Thymus (tissue), 14 donors: Measurements from ENCODE around the gene ZNF33A. TPM values are rescaled to one million over a fixed set of nuclear protein-coding genes. Genes with fewer than 3 reads are reported as not detected.

Experiments
- DNase-seq, 9 donors: peaks; one replicate each; pipeline ENCODE4 v3.0.0-alpha.2; 2013; ENCODE audit warnings: low spot score in 9 of 9, low read depth in 6 of 9, missing footprints in 1 of 9
- H3K27ac ChIP-seq, 2 donors: one replicate each; pipeline ENCODE4 v1.5.1; 2013; ENCODE audit warnings: control low read depth in 1 of 2, low read depth in 1 of 2, low read length in 1 of 2, mild to moderate bottlenecking in 1 of 2, moderate library complexity in 1 of 2
- H3K27me3 ChIP-seq, 2 donors: one replicate each; pipeline ENCODE4 v1.5.1; 2013; ENCODE audit warnings: low read length in 1 of 2; ENCODE audit not compliant: control insufficient read depth in 2 of 2, insufficient read depth in 1 of 2
- H3K36me3 ChIP-seq, 2 donors: one replicate each; pipeline ENCODE4 v1.5.1; 2013; ENCODE audit warnings: low read length in 1 of 2, mild to moderate bottlenecking in 1 of 2, moderate library complexity in 1 of 2; ENCODE audit not compliant: control insufficient read depth in 2 of 2, insufficient read depth in 2 of 2
- H3K4me1 ChIP-seq, 2 donors: one replicate each; pipeline ENCODE4 v1.5.1; 2013; ENCODE audit warnings: low read length in 2 of 2; ENCODE audit not compliant: control insufficient read depth in 2 of 2, insufficient read depth in 2 of 2
- H3K4me3 ChIP-seq, 2 donors: one replicate each; pipeline ENCODE4 v1.5.1; 2013; ENCODE audit warnings: low read length in 2 of 2, control low read depth in 1 of 2, mild to moderate bottlenecking in 1 of 2
- H3K9me3 ChIP-seq, 2 donors: one replicate each; pipeline ENCODE4 v1.5.1; 2013; ENCODE audit warnings: low read length in 1 of 2, mild to moderate bottlenecking in 1 of 2; ENCODE audit not compliant: control insufficient read depth in 2 of 2, insufficient read depth in 1 of 2
- WGBS: extraction: QIAGEN DNeasy Blood & Tissue Kit; methylation state at CpG from one replicate; pipeline ENCODE4 v1.1.7; 2013; 5-methylcytosine and 5-hydroxymethylcytosine counted together
- long read RNA-seq, 10 donors: transcript quantifications; one replicate each; lab custom pipeline, GENCODE V29; 2026
- polyA plus RNA-seq: library from polyadenylated mRNA; stranded (reverse); fragments of 200-250 nt; gene quantifications from one replicate; pipeline ENCODE4 v1.2.3, GENCODE V29; 2013
- total RNA-seq: library from RNA; stranded (reverse); fragments of 120-200 nt; gene quantifications from one replicate; pipeline ENCODE4 v1.2.4, GENCODE V29; 2013
- donor health status: healthy.

The ZNF33A gene
- 20.8 TPM for total RNA-seq
- 14.0 TPM for polyA plus RNA-seq
- long read RNA-seq, donor 1, partial matches to known transcripts, result 0 of 1 reads
- long read RNA-seq, donor 1, other reads (novel, unspliced or antisense), result 0 of 1 reads
- long read RNA-seq, donor 2, result 0 reads
- long read RNA-seq, donor 3, full-length matches to known transcripts, result 16 of 16 reads
- long read RNA-seq, donor 3, partial matches to known transcripts, result 0 of 16 reads
- long read RNA-seq, donor 3, other reads (novel, unspliced or antisense), result 0 of 16 reads
- long read RNA-seq, donor 4, full-length matches to known transcripts, result 5 of 5 reads
- long read RNA-seq, donor 4, partial matches to known transcripts, result 0 of 5 reads
- long read RNA-seq, donor 4, other reads (novel, unspliced or antisense), result 0 of 5 reads
- long read RNA-seq, donor 5, full-length matches to known transcripts, result 14 of 14 reads
- long read RNA-seq, donor 5, partial matches to known transcripts, result 0 of 14 reads
- long read RNA-seq, donor 5, other reads (novel, unspliced or antisense), result 0 of 14 reads
- long read RNA-seq, donor 6, full-length matches to known transcripts, result 7 of 7 reads
- long read RNA-seq, donor 6, partial matches to known transcripts, result 0 of 7 reads
- long read RNA-seq, donor 6, other reads (novel, unspliced or antisense), result 0 of 7 reads
- long read RNA-seq, donor 7, full-length matches to known transcripts, result 9 of 22 reads
- long read RNA-seq, donor 7, partial matches to known transcripts, result 13 of 22 reads
- long read RNA-seq, donor 7, other reads (novel, unspliced or antisense), result 0 of 22 reads
- long read RNA-seq, donor 8, full-length matches to known transcripts, result 7 of 7 reads
- long read RNA-seq, donor 8, partial matches to known transcripts, result 0 of 7 reads
- long read RNA-seq, donor 8, other reads (novel, unspliced or antisense), result 0 of 7 reads
- long read RNA-seq, donor 9, full-length matches to known transcripts, result 7 of 7 reads
- long read RNA-seq, donor 9, partial matches to known transcripts, result 0 of 7 reads
- long read RNA-seq, donor 9, other reads (novel, unspliced or antisense), result 0 of 7 reads
- long read RNA-seq, donor 10, full-length matches to known transcripts, result 5 of 5 reads
- long read RNA-seq, donor 10, partial matches to known transcripts, result 0 of 5 reads
- long read RNA-seq, donor 10, other reads (novel, unspliced or antisense), result 0 of 5 reads

DNA sequence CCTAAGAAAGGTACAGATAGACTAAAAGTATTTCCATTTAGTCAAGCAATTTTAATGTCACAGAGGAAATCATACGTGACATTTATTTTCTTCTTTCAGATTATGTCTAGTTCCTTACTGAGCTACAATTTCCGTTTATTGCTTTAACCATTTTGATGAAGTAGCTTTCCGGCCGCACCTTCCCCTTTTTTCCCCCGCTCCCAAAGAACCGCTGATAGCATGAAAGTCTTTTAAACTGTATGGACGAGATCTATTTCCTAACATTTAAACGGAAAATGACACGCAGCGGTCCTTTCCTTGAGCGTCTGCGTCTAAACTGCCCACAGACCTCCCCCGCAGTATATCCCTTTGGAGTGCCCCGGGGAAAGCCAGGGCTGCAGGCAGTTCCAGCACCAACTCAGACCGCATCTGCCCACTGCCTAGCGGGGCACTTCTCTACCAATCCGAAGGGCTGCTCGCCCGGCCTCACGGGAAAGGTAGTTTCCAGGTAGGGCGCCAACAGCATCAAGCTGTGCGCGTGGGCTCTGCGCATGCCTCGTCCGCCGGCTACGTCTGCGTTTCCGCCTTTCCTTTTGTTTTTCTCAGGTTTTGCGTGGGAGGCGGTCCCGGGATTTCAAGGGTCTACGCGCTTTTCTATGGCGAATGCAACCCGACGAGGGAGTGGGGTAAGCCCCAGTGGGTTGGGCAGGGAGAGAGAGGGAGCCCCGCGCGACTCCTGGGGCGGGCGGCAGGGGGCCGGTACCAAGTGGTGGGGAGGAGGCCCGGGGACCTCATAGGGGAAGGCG lies at the start of gene ZNF33A:
Gene ZNF33A, plus strand, starts transcription at position 557 of the 785 bp plus-strand sequence. CDS start 1,667 bp downstream, outside the sequence.
- no peaks in the 10 kb centered on the region for H3K27me3 ChIP-seq
- peaks cover 6 to 16% of the 10 kb centered on the region in 2 donors for H3K36me3 ChIP-seq
- H3K9me3 ChIP-seq, result no peaks in the 10 kb centered on the region
- peaks cover 0 to 5% of the 10 kb centered on the region in 2 donors for H3K4me1 ChIP-seq
- peak within 1 kb of the TSS; percentile 100 for H3K27ac ChIP-seq
- peak within 1 kb of the TSS; percentile 67 to 87 for H3K4me3 ChIP-seq
- under 1% methylated on average over 46 of the region's 46 CpGs for WGBS
- peak; percentile 79 to 97 (median 90) for DNase-seq

DNA sequence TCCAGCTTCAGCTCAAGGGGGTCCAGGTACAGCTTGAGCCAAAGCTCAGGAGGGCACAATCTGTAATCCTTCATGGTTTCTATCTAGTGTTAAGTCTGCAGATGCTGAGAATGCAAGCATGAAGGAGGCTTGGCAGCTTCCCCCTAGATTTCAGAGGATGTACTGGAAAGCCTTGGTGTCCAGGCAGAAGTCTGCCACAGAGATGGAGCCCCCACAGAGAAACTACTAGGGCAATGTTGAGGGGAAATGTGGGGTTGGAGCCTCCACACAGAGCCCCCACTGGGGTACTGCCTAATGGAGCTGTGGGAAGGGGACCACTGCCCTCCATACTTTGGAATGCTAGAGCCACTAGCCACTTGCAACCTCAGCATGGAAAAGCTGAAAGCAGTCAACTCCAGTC lies 45.5 kb upstream of the ZNF33A start:
- Histone ChIP-seq H3K36me3 (no peaks in the 10 kb centered on the region), H3K27ac (no peak overlapping the region)

DNA sequence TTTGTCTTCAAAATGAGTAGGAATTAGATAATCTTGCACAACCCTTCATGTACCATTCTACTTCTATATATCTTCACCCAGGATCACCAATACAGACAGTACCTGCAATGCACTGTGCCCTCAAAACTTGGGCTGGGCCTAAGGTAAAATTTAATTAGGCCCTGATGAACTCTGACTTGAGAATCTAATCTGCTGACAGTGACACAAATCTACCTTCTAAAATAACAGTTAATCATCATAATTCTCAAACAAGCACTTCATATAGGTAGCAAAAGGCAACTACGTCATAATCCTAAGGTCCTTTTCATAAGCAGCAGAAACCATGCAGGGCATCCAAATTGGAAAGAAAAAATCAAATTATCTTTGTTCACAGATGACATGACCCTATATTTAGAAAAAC lies 38.1 kb upstream of the ZNF33A start:
- no peak for DNase-seq
- H3K27me3 ChIP-seq, result no peaks in the 10 kb centered on the region
- no peak overlapping the region for H3K27ac ChIP-seq
- H3K9me3 ChIP-seq, result peaks cover 0 to 2% of the 10 kb centered on the region in 2 donors
- 99% methylated on average over 1 of the region's 1 CpG for WGBS
- H3K4me1 ChIP-seq, result peaks cover 4% of the 10 kb centered on the region in 2 donors
- H3K4me3 ChIP-seq, result no peak overlapping the region
- H3K36me3 ChIP-seq, result no peaks in the 10 kb centered on the region

More for the DNA sequence above, 45.5 kb upstream of the ZNF33A start:
- Histone ChIP-seq H3K9me3 (peaks cover 2 to 13% of the 10 kb centered on the region in 2 donors), H3K27me3 (no peaks in the 10 kb centered on the region), H3K4me1 (no peaks in the 10 kb centered on the region), H3K4me3 (no peak overlapping the region)
- no peak for DNase-seq

DNA sequence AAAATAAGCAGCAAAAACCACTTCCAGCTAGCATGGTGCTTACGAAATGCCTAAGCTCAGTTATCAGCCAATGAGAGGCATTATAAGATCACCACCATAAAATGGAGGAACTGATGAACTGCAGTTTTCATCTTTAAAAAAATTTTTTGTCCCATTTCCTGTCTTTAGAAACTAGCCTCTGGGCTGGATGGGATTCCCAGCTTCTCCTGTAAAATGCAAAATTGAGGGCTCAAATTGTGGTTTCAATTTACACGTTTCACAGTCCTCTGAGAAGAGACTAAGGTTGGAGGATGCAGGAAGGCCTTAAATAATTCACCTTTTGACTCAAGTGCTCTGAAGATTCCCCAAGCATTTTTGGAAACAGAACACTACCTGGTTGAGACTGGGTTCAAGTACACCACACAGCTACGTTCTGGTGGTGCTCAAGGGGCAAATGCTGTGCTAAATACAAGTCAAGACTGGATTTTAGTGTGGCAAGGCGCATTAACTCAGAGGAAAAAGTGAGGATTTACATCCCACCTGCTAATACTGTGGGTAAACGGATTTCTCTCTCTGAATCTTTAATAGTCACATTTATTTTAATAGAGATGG lies 35.0 kb upstream of the ZNF33A start:
- Histone ChIP-seq H3K9me3 (no peaks in the 10 kb centered on the region), H3K27me3 (no peaks in the 10 kb centered on the region), H3K36me3 (no peaks in the 10 kb centered on the region), H3K27ac (peak overlapping the region; percentile 81 to 90), H3K4me1 (peaks cover 4% of the 10 kb centered on the region in 2 donors), H3K4me3 (peak overlapping the region; percentile 63 to 68)
- 45% methylated on average over 5 of the region's 5 CpGs for WGBS
- peak; percentile 2 to 51 (median 11) for DNase-seq

DNA sequence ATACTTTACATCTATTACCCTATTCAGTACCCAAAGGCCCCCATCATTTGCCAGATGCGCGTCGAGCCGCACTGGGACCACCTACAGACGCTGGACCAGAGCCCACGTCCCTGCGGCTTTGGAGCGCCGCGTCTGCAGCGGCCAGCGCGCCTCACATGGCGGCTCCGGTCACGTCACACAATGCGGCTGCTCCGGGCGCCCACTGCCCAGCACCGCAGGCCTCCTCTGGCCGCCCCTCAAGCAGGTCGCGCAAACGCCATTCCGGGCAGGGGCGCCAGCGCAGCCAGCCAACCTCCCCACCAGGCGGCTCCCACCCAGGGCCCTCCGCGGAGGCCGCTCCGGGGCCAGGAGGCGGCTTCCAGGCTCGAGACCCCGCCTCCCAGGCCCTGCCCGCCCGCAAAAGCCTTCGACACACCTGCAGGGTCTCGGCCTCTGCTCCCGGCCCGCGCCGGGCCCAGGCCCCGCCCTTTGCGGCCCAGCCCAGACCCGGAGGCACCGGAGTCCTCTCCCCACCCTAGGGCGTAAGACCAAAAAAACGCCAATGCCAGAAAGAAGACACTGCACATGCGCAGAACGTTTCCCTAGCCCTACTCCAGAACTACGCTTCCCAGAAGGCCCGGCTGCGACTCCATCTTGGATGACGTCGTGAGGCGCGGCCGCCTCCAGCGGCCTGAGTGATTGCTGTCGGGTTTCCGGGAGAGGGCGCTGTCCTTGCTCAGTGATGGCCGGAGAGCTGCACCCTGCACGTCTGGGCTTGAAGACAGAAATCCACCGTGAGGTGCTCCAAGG lies 34.2 kb upstream of the ZNF33A start, which contains the start of gene ZNF25:
Gene ZNF25, minus strand, starts transcription at position 557 of the 789 bp plus-strand sequence. CDS start 4,925 bp downstream, outside the sequence.
- peak within 1 kb of the TSS; percentile 90 to 97 for H3K27ac ChIP-seq
- no peaks in the 10 kb centered on the region for H3K9me3 ChIP-seq
- peak; percentile 96 to 100 (median 99) for DNase-seq
- H3K36me3 ChIP-seq, result no peaks in the 10 kb centered on the region
- H3K4me1 ChIP-seq, result peaks cover 4% of the 10 kb centered on the region in 2 donors
- no peaks in the 10 kb centered on the region for H3K27me3 ChIP-seq
- peak within 1 kb of the TSS; percentile 63 to 68 for H3K4me3 ChIP-seq
- under 1% methylated on average over 66 of the region's 66 CpGs for WGBS

DNA sequence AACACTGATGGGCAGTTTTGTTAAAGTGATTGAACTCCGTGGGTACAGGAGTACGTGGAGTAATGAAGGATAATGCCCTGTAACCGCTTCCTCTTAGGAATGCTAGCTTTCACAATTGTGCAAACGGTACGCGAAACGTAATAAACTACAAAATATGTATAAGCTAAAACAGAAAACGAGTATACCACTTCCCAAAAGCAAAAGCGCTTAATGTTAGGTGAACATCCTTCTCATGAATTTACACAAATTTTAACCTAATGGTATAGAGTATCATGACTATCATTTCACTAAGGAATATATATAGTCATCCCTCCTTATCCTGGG lies 33.6 kb upstream of the ZNF33A start:
- no peak for DNase-seq
- peak overlapping the region; percentile 63 to 68 for H3K4me3 ChIP-seq
- H3K27me3 ChIP-seq, result no peaks in the 10 kb centered on the region
- peaks cover 4% of the 10 kb centered on the region in 2 donors for H3K4me1 ChIP-seq
- H3K36me3 ChIP-seq, result no peaks in the 10 kb centered on the region
- H3K27ac ChIP-seq, result peak overlapping the region; percentile 33 to 68
- WGBS, result 4% methylated on average over 9 of the region's 9 CpGs
- no peaks in the 10 kb centered on the region for H3K9me3 ChIP-seq

DNA sequence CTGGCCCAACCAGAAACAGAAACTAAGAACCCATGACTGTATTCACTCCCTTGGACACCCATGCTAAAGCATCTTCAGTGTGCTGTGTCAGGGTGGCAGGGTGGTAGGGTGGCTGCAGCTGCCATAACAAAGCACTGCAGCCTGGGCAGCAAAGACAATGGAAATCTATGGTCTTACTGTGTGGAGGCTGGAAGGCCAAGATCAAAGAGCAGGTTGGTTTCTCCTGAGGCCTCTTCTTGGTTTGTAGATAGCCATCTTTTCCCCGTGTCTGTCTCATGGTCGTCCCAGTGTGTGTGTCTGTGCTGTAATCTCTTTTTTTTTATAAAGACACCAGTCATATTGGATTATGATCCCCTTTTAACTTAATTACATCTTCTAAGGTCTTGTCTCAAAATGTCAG lies 18.8 kb upstream of the ZNF33A start:
- no peak overlapping the region for H3K4me3 ChIP-seq
- WGBS, result 60% methylated on average over 2 of the region's 2 CpGs
- no peak overlapping the region for H3K27ac ChIP-seq
- no peaks in the 10 kb centered on the region for H3K9me3 ChIP-seq
- no peaks in the 10 kb centered on the region for H3K36me3 ChIP-seq
- DNase-seq, result no peak
- no peaks in the 10 kb centered on the region for H3K4me1 ChIP-seq
- H3K27me3 ChIP-seq, result no peaks in the 10 kb centered on the region
